ENCODE measurements around the gene SNRNP25.
A peak's percentile ranks its signal among the peaks of the same experiment; 100 is the strongest.
"Not testable (repeated sequence)": the region's sequence is repeated elsewhere in the genome, so short reads cannot be mapped to it uniquely, and the experiment has no call there.

The SNRNP25 gene

GRCh38 chr16:53346-54236 lies at the start of gene SNRNP25, which contains the start of gene POLR3K:
Gene SNRNP25, plus strand, starts transcription at chr16:53828. Its CDS starts 189 bp downstream, at chr16:54017.
Gene POLR3K, minus strand, starts transcription at chr16:53608. Its CDS starts 22 bp downstream, at chr16:53586.
- Histone ChIP-seq H3F3A (ENCODE audit: insufficient read depth, low read length) (no peaks in the 10 kb centered on the region), H3K36me3 (ENCODE audit: insufficient read depth, low read length) (peaks cover 68% of the 10 kb centered on the region), H3K4me3 (ENCODE audit: low read depth, low read length, poor library complexity, severe bottlenecking) (peak within 1 kb of the TSS; percentile 74), H3K9me3 (ENCODE audit: low read length) (no peaks in the 10 kb centered on the region), H3K4me1 (ENCODE audit: insufficient read depth, low read length, severe bottlenecking) (peaks cover 26% of the 10 kb centered on the region), H2AFZ (ENCODE audit: low read length) (no peak within 1 kb of the TSS; the same call in 1 of the 2 replicates), H3K27ac (ENCODE audit: low read depth, low read length, poor library complexity, severe bottlenecking) (peak within 1 kb of the TSS; percentile 73), H3K79me2 (ENCODE audit: insufficient read depth, low read length) (peaks cover 26% of the 10 kb centered on the region), H3K4me2 (ENCODE audit: low read length) (peak within 1 kb of the TSS; percentile 79), H3K9me2 (ENCODE audit: low read depth, low read length) (no peaks in the 10 kb centered on the region), H3K27me3 (ENCODE audit: insufficient read depth, low read length) (no peaks in the 10 kb centered on the region), H4K20me1 (ENCODE audit: insufficient read depth, low read length) (no peaks in the 10 kb centered on the region), H3K9ac (ENCODE audit: low read length) (peak within 1 kb of the TSS; percentile 95)
- TF ChIP-seq EZH2 (IDR thresholded peaks at IDR 0.05; ENCODE audit: borderline replicate concordance, low read length), result no peak
- TF ChIP-seq CTCF (IDR thresholded peaks at IDR 0.05; ENCODE audit: low read length), result no peak

GRCh38 chr16:9903-10665 lies 43.5 kb upstream of the SNRNP25 start:
- peak overlapping the region; percentile 46 for H3K4me3 ChIP-seq (ENCODE audit: low read depth, low read length, poor library complexity, severe bottlenecking)
- no peaks in the 10 kb centered on the region for H3K9me2 ChIP-seq (ENCODE audit: low read depth, low read length)
- H3K4me1 ChIP-seq (ENCODE audit: insufficient read depth, low read length, severe bottlenecking), result no peaks in the 10 kb centered on the region

GRCh38 chr16:10772-11171 lies 42.9 kb upstream of the SNRNP25 start:
- not testable (repeated sequence) for H3K4me2 ChIP-seq (ENCODE audit: low read length); H3K36me3 ChIP-seq (ENCODE audit: insufficient read depth, low read length); H2AFZ ChIP-seq (ENCODE audit: low read length); H3K9me2 ChIP-seq (ENCODE audit: low read depth, low read length); H3K27ac ChIP-seq (ENCODE audit: low read depth, low read length, poor library complexity, severe bottlenecking); H3F3A ChIP-seq (ENCODE audit: insufficient read depth, low read length); H3K79me2 ChIP-seq (ENCODE audit: insufficient read depth, low read length); H4K20me1 ChIP-seq (ENCODE audit: insufficient read depth, low read length); H3K9me3 ChIP-seq (ENCODE audit: low read length); H3K4me3 ChIP-seq (ENCODE audit: low read depth, low read length, poor library complexity, severe bottlenecking); H3K27me3 ChIP-seq (ENCODE audit: insufficient read depth, low read length); H3K4me1 ChIP-seq (ENCODE audit: insufficient read depth, low read length, severe bottlenecking); H3K9ac ChIP-seq (ENCODE audit: low read length)
- TF ChIP-seq CTCF (IDR thresholded peaks at IDR 0.05; ENCODE audit: low read length), result peak; percentile 53

More at GRCh38 chr16:9903-10665, 43.5 kb upstream of the SNRNP25 start:
- no peak overlapping the region for H3K4me2 ChIP-seq (ENCODE audit: low read length)
- no peaks in the 10 kb centered on the region for H3K27me3 ChIP-seq (ENCODE audit: insufficient read depth, low read length)
- H3K9ac ChIP-seq (ENCODE audit: low read length), result no peak overlapping the region
- no peaks in the 10 kb centered on the region for H4K20me1 ChIP-seq (ENCODE audit: insufficient read depth, low read length)
- TF ChIP-seq CTCF (IDR thresholded peaks at IDR 0.05; ENCODE audit: low read length) (no peak), EZH2 (IDR thresholded peaks at IDR 0.05; ENCODE audit: borderline replicate concordance, low read length) (no peak)
- H3F3A ChIP-seq (ENCODE audit: insufficient read depth, low read length), result no peaks in the 10 kb centered on the region
- H3K27ac ChIP-seq (ENCODE audit: low read depth, low read length, poor library complexity, severe bottlenecking), result no peak overlapping the region
- H3K9me3 ChIP-seq (ENCODE audit: low read length), result no peaks in the 10 kb centered on the region
- H3K79me2 ChIP-seq (ENCODE audit: insufficient read depth, low read length), result no peaks in the 10 kb centered on the region
- H2AFZ ChIP-seq (ENCODE audit: low read length), result no peak overlapping the region
- H3K36me3 ChIP-seq (ENCODE audit: insufficient read depth, low read length), result no peaks in the 10 kb centered on the region

GRCh38 chr16:17062-17765 lies 36.4 kb upstream of the SNRNP25 start:
- H3K9me2 ChIP-seq (ENCODE audit: low read depth, low read length); H3K79me2 ChIP-seq (ENCODE audit: insufficient read depth, low read length); H3F3A ChIP-seq (ENCODE audit: insufficient read depth, low read length); H3K36me3 ChIP-seq (ENCODE audit: insufficient read depth, low read length); H3K4me3 ChIP-seq (ENCODE audit: low read depth, low read length, poor library complexity, severe bottlenecking); H3K9ac ChIP-seq (ENCODE audit: low read length); H3K4me1 ChIP-seq (ENCODE audit: insufficient read depth, low read length, severe bottlenecking); H3K9me3 ChIP-seq (ENCODE audit: low read length); H2AFZ ChIP-seq (ENCODE audit: low read length); H3K4me2 ChIP-seq (ENCODE audit: low read length); H4K20me1 ChIP-seq (ENCODE audit: insufficient read depth, low read length); H3K27me3 ChIP-seq (ENCODE audit: insufficient read depth, low read length); H3K27ac ChIP-seq (ENCODE audit: low read depth, low read length, poor library complexity, severe bottlenecking): not testable (repeated sequence)

- not testable (repeated sequence) for H3K36me3 ChIP-seq (ENCODE audit: insufficient read depth, low read length); H3K9me2 ChIP-seq (ENCODE audit: low read depth, low read length); H4K20me1 ChIP-seq (ENCODE audit: insufficient read depth, low read length)
Measured at GRCh38 chr16:20886-21285, 32.7 kb upstream of the SNRNP25 start.

More at GRCh38 chr16:20886-21285, 32.7 kb upstream of the SNRNP25 start:
- H3K4me2 ChIP-seq (ENCODE audit: low read length); H3K27ac ChIP-seq (ENCODE audit: low read depth, low read length, poor library complexity, severe bottlenecking); H3K27me3 ChIP-seq (ENCODE audit: insufficient read depth, low read length); H3F3A ChIP-seq (ENCODE audit: insufficient read depth, low read length); H3K4me3 ChIP-seq (ENCODE audit: low read depth, low read length, poor library complexity, severe bottlenecking); H3K9me3 ChIP-seq (ENCODE audit: low read length); H3K9ac ChIP-seq (ENCODE audit: low read length); H3K4me1 ChIP-seq (ENCODE audit: insufficient read depth, low read length, severe bottlenecking); H3K79me2 ChIP-seq (ENCODE audit: insufficient read depth, low read length); H2AFZ ChIP-seq (ENCODE audit: low read length): not testable (repeated sequence)
